GM19193 (cell line): ENCODE results near the gene IFT25.

Experiments used
- POLR2A ChIP-seq: IDR thresholded peaks from 4 replicates; pipeline ENCODE4 v1.6.1; 2011; ENCODE audit not compliant: insufficient read depth, insufficient read length; ENCODE audit errors: extremely low read depth

IFT25 gene

DNA sequence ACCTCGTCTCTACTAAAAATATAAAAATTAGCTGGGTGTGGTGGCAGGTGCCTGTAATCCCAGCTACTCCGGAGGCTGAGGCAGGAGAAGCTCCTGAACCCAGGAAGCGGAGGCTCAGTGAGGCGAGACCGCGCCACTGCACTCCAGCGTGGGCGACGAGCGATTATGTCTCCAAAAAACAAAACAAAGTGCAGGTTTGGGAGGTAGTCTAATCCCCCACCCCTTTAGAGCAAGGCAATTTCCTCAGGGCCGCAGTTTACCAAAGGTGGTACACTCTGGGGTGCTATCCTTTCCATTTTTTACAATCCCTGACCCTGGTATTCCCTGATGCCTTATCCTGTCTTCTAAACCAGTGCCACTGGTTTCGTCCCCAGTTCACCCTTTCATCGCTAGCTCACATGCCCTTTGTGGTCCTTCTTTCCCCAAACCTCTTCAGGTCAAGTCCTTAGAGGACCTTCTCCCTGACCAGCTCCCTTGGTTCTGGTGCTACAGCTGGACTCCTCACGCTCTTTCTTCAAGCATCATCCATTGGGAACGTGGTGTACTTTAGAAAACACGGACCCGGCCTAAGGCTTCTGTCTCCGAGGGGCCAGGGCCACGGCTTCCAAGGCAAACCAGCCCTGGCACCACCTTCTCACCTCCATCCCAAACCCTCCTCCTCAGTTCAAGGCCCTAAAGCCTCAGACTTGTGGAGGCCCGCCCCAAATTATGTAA is 873 bp downstream of the IFT25 start:
- TF ChIP-seq POLR2A = no peak

DNA sequence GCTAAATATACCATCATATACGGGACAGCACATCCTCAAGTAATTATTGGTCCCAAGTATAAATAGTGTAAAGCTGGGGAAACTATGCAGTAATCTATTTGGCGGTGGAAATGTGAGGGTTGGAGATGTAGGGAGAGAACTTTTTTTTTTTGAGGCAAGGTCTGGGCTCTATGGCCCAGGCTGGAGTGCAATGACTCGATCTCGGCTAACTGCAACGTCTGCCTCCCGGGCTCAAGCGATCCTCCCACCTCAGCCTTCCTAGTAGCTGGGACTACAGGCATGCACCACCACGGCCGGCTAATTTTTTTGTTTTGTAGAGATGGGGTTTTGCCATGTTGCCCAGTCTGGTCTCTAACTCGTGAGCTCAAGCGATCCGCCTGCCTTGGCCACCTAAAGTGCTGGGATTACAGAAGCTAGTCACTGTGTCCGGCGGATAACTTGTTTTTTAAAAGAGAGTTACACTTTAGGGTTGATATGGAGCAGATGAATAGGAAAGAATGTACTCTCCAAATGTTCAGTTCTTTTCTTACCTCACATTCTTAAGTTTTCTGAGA is 1.9 kb downstream of the IFT25 start:
- no peak for TF ChIP-seq POLR2A

DNA sequence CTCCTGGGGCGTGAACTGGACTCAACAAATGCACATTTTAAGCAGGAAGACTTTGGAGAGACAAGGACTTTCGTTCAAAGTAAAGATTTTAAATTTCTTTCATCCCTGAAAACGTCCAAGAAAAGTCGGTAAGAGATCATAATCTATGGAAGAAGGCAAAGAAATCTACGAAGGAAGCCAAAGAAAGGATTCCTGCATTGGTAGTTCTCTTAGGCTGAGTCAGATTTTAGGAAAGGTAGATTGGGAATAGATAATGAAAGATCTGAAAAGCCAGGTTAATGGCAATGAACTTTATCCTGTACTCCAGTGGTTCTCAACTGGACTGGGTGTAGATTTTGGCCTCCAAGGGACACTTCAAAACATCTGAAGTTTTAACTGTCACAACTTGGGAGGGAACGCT is 2.4 kb downstream of the IFT25 start:
- TF ChIP-seq POLR2A = no peak

DNA sequence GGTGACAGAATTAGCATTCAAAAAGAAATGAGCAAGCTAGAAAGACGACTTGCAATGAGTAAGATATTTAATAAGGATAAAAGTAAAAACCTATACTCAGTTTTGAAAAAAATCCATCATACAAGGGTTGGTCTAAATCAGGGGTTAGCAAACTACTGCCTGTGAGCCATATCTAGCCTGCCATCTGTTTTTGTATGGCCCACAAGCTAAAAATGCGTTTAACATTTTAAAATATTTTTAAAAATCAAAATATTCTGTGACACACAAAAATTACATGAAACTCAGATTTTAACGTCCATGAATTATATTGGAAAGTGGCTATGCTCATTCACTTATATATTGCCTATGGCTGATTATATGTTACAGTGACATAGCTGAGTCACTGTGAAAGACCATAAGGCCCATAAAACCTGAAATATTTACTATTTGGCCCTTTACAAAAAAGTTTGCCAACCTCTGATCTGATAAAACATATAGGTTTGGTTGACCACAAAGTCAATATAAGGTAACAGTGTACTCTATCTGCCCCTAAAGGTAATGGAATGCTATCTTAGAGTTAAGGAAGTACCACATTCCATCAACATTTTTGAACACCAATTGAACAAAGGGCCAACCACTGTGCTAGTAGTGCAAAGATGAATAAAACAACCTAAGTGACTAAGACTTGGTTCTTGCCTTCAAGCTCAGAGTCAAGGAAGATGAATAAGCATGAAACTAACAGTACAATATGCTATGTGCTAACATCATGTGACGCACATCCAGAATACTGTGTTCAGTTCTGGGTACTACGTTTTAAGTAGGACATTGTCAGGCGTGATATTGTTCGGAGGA is 3.2 kb downstream of the IFT25 start:
- no peak for TF ChIP-seq POLR2A

DNA sequence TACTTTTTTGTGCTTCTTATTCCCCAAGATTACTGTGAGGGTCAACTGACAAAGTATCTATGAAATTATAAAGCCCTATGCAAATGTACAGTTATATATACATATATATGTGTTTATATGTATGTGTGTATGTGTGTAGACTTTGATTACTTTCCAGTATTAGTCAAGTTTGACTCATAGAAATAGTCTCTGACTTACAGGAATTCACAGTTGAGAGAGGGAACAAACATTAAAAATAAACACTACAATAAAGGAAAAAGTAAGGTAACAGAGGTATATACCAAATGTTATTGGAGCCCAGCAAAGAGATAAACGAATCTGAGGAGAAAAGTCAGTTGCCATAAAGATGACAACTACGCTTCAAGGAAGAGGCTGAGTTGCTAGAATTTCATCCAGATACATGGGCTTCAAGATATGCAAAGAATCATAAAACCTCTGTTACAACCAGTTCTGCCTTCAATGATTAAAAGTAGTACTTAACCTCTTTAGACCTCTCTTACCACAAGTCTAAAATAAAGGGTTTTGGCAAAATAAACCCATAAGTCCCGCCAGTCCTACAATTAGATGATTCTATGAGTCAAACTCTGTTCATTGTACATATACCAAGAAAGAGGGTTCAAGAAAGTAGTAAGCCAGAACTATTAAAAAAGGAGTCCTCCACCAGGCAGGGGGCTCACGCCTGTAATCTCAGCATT is 7.2 kb downstream of the IFT25 start:
- no peak for TF ChIP-seq POLR2A

DNA sequence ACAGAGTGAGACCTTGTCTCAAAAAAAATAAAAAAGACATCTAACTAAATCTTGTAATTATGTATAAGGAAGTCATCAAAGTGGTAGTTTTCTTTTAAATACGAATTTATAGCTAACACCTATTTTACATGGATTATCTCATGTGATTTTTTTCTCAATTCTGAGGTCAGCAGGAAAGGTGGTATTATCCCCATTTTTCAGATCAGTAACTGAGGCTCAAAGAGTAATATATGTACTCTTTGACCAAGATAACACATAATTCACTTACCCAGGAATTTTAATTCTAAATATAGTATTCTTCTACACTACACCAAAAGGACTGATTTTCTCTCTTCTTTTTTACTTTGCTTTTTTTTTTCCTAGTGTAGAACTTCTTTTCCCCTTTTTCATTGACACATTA is 9.1 kb downstream of the IFT25 start:
- TF ChIP-seq POLR2A = no peak

DNA sequence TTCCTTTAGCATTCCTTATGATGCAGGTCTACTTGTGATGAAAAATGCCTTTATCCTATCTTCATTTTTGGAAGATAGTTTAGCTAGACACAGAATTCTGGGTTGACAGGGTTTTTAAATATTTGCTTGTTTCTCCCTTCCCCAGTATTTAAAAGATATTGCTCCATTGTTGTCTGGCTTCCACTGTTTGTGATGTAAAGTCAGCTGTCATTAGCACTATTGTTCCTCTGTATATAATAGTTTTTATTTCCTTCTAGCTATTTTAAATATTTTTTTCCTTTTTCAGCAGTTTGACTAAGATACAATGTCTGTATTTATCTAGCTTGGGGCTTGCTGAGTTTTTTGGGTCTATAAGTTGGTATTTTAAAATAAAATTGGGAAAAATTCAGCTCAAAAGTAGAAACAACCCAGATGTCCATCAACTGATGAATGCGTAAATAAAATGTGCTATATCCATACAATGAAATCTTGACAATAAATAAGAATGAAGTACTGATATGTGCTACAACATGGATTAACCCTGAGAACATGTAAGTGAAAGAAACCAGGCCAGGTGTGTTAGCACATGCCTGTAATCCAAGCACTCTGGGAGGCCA is 11.2 kb downstream of the IFT25 start:
- TF ChIP-seq POLR2A = no peak

DNA sequence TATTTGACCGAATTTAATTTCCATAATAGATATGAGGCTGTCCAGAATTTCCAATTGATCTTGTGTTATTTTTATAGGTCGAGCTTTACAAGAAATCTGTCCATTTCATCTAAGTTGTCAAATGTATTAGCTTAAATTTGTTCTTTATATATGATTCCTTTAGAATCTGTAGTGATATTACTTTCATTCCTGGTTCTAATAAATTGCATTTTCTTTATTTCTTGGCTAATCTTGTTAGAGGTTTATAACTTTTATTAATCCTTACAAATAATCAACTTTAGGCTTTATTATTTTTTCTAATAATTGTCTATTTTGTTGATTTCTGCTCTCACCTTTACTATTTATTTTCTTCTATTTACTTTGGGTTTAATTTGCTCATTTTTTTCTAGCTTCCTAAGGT is 14.0 kb downstream of the IFT25 start:
- TF ChIP-seq POLR2A = no peak

DNA sequence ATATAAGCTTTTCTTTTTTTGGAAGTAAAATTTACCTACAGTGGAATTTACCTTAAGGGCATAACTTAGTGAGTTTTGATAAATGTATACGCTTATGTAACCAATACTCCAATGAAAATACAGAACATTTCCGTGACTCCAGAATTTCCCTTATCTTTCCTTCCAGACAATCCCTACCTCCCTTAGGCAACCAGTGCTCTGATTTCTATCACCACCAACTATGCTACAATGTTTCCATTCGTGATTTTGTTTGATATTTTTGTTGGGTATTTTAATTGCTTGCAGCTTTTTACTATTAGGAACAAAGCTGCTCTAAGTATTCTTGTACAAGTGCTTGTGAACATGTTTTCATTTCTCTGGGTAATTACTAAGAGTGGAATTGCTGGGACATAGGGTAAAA is 14.6 kb downstream of the IFT25 start:
- TF ChIP-seq POLR2A = no peak

DNA sequence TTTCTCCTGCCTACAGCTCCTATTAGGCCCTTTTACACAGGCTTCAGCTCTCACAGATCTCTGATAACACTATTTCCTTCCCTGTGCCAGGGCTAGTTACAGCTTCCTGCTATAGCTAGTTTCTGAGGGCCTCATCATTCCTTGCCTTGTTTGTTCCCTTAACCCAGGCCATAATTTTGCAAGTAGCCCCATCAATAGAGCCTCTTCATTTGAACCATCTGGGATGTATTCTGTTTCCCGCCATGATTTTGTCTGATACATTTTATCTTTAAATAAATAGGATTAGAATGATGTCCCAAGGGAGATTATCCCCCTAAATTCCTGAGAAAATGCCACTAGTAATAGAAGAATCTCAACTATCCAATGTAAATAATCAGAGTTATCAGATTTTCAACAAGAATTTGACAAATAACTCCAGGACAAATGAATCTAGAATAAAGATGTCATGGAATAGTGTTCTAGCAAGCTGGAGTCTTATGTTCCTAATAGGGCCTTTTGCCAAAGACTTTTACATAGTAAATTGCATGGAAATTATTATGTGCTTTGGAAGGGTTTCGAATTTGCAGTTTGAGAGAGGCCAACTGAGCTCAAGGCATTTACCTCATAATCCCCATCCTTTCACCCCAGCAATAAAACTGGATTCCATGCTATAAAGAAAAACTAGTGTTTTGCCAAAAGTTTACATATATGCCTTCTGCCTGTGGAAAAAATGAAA is 16.1 kb downstream of the IFT25 start:
- no peak for TF ChIP-seq POLR2A

DNA sequence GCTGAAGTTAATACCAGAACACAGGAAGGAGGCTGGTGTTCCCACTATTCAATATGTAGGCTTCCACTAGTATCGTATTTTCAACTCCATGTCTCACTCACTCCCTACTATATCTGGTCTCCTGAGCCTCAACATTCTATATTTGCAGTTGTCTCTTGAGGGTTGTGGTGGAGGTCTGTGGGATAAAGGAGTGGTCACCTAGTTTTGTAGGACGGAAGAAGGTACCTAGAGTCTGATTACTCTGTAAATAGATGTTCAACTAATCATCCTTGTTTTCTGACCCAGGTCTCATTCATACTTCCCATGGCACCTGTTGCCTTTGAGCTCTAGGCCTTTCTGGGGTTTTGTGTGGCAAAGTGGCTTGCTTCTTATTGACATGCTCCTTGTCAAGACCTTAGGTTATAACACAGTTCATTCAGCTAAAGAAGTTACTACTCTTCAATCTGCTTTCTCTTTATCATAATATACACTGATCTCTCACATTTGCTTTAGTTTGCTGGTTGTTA is 18.1 kb downstream of the IFT25 start:
- no peak for TF ChIP-seq POLR2A

DNA sequence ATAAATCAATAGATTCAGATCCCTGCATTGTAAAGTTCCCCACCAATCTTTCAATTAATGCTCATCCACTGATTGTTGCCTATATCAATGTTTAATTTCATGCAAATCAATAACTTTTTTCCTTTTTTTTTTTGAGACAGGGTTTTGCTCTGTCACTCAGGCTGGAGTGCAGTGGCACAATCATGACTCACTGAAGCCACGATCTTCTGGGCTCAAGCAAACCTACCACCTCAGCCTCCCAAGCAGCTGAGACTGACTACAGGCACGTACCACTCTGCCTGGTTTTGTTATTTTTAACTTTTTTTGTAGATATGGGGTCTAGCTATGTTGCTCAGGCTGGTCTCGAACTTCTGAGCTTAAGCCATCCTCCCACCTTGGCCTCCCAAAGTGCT is 25.8 kb downstream of the IFT25 start:
- no peak for TF ChIP-seq POLR2A

DNA sequence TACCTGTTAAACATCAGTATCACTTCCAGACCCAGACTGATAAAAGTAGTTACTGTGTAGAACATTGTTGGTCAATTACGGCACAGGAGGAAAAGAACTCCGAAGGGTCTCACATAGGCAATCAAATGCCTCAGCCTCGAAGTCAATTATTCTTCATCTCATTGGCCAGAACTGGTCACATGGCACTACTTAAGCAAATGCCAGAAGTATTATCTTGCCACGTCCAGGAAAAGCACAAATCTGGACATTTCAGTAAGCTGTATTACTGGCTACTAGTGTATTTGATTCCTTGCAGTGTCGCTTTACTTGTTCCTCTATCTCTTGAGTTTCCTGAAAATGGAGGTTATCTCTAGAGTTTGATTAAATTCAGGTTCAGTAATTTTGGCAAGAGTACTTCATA is 27.2 kb downstream of the IFT25 start:
- no peak for TF ChIP-seq POLR2A

DNA sequence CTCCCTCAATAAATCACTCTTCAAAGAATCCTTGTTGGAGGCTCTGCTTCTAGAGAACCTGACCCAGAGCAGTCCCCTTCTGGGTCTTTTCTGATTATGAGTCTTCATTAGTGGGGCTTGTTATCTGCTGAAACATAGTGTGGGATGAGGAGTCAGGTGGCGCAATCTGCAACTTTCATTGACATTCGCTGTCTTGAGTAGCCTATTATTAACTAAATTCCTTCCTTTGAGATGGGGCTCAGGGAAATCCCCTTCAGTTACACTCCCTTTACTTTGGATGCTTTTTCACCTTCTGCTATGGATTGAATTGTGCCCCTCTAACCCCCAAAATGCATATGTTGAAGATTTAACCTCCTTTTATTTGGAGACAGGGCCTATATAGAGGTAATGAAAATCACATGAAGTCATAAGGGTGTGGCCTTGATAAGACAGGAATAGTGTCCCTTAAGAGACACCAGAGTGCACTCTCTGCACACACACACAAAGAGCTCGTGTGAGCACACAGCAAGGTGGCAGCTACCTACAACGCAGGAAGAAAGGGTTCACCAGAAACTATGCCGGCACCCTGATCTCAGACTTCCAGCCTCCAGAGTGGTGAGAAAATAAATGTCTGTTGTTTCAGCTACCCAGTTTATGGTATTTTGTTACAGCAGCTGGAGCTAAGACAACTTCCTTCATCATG is 32.0 kb downstream of the IFT25 start:
- no peak for TF ChIP-seq POLR2A
